B cell (primary cell): ENCODE results near the gene ESPNL. TPM values are rescaled to one million over a fixed set of nuclear protein-coding genes. Genes with fewer than 3 reads are reported as not detected.
"Not testable (repeated sequence)": the region's sequence is repeated elsewhere in the genome, so short reads cannot be mapped to it uniquely, and the experiment has no call there.

Experiments
- ATAC-seq: fragments of 200-7000 bp; cut with Tn5 transposase; one replicate; pipeline ENCODE4 v1.10.0; 2021; ENCODE audit warnings: low read depth, mild to moderate bottlenecking, moderate number of reproducible peaks, moderate library complexity
- CTCF ChIA-PET: fragments of 350-600 bp; sonication (Branson Sonifier 250); formaldehyde crosslinking; loops from one replicate; lab custom pipeline; 2021; ENCODE audit warnings: antibody characterized with exemption, inconsistent platforms; lab: Charles Lee
- POLR2A ChIA-PET: fragments of 350-600 bp; sonication (Branson Sonifier 250); formaldehyde crosslinking; loops from one replicate; lab custom pipeline; 2021; ENCODE audit warnings: antibody characterized with exemption; lab: Charles Lee
- DNase-seq: peaks from one replicate; pipeline ENCODE4 v3.0.0; 2013
- H2AFZ ChIP-seq: 2 replicates; pipeline ENCODE4 v1.6.1; 2012; ENCODE audit warnings: mild to moderate bottlenecking, low read depth, low read length; ENCODE audit not compliant: insufficient read depth, poor library complexity, severe bottlenecking
- H3K27ac ChIP-seq, 2 donors: 1 replicate in 1 of 2; 2 replicates in 1 of 2; pipeline ENCODE4 v1.5.1; 2012 to 2013; ENCODE audit warnings: low read length in 2 of 2, mild to moderate bottlenecking in 2 of 2, moderate library complexity in 1 of 2
- H3K27me3 ChIP-seq, 4 experiments: fragments of 200-600 bp in 1 of 4; sonication (generic) in 1 of 4; replicated peaks in 1 of 4; 1 replicate in 2 of 4; 2 replicates in 2 of 4; pipeline versions ENCODE4 v1.6.1 to v1.7.0; 2013 to 2016; ENCODE audit warnings: low read length in 3 of 4, mild to moderate bottlenecking in 2 of 4, mixed read lengths in 1 of 4, moderate library complexity in 1 of 4; ENCODE audit not compliant: insufficient read depth in 4 of 4, control insufficient read depth in 3 of 4; ENCODE audit errors: control extremely low read depth in 1 of 4
- H3K36me3 ChIP-seq, 2 experiments: replicated peaks in 1 of 2; 1 replicate in 1 of 2; 2 replicates in 1 of 2; pipeline versions ENCODE4 v1.6.1 to v1.7.1; 2013; ENCODE audit warnings: low read length in 1 of 2; ENCODE audit not compliant: insufficient read depth in 2 of 2, control insufficient read depth in 1 of 2; ENCODE audit errors: control extremely low read depth in 1 of 2, extremely low read depth in 1 of 2
- H3K4me1 ChIP-seq, 2 donors: fragments of 200-600 bp in 1 of 2; sonication (generic) in 1 of 2; 1 replicate in 1 of 2; 2 replicates in 1 of 2; pipeline versions ENCODE4 v1.5.1 to v1.6.1; 2013 to 2017; ENCODE audit warnings: low read length in 2 of 2; ENCODE audit not compliant: control insufficient read depth in 2 of 2, insufficient read depth in 2 of 2
- H3K4me2 ChIP-seq: replicated peaks from 2 replicates; pipeline ENCODE3; 2012; ENCODE audit warnings: mild to moderate bottlenecking, low read depth, low read length; ENCODE audit not compliant: poor library complexity, severe bottlenecking
- H3K4me3 ChIP-seq, 5 experiments: fragments of 200-600 bp in 1 of 5; sonication (generic) in 1 of 5; 1 replicate in 3 of 5; 2 replicates in 2 of 5; pipeline versions ENCODE4 v1.5.1 to v1.7.0; 2011 to 2016; ENCODE audit warnings: low read length in 4 of 5, mild to moderate bottlenecking in 4 of 5, low read depth in 2 of 5, control low read depth in 1 of 5, moderate library complexity in 1 of 5; ENCODE audit not compliant: insufficient read depth in 1 of 5; ENCODE audit errors: control extremely low read depth in 1 of 5, extremely low read depth in 1 of 5
- H3K79me2 ChIP-seq: fragments of 200-600 bp; sonication (generic); one replicate; pipeline ENCODE4 v1.6.0; 2016; ENCODE audit warnings: low read length; ENCODE audit not compliant: control insufficient read depth, insufficient read depth
- H3K9ac ChIP-seq: fragments of 200-600 bp; sonication (generic); 2 replicates; pipeline ENCODE4 v1.6.1; 2017; ENCODE audit warnings: mild to moderate bottlenecking, low read length, moderate library complexity
- H3K9me3 ChIP-seq, 3 donors: one replicate each; pipeline versions ENCODE4 v1.6.1 to v1.7.1; 2013; ENCODE audit warnings: low read length in 2 of 3; ENCODE audit not compliant: control insufficient read depth in 2 of 3, insufficient read depth in 1 of 3; ENCODE audit errors: control extremely low read depth in 1 of 3
- H4K20me1 ChIP-seq: 2 replicates; pipeline ENCODE4 v1.6.0; 2012; ENCODE audit warnings: mild to moderate bottlenecking, low read length; ENCODE audit not compliant: insufficient read depth, control insufficient read depth, poor library complexity, severe bottlenecking
- H3K27ac Mint-ChIP-seq: one replicate; pipeline ENCODE4 v1.8.0; 2021; ENCODE audit warnings: mixed read lengths
- H3K27me3 Mint-ChIP-seq: one replicate; pipeline ENCODE4 v1.8.0; 2021; ENCODE audit warnings: mixed read lengths
- H3K4me1 Mint-ChIP-seq: one replicate; pipeline ENCODE4 v1.8.0; 2021; ENCODE audit warnings: mixed read lengths
- H3K4me3 Mint-ChIP-seq: one replicate; pipeline ENCODE4 v1.8.0; 2021; ENCODE audit warnings: mixed read lengths
- H3K9me3 Mint-ChIP-seq: one replicate; pipeline ENCODE4 v1.8.0; 2022; ENCODE audit warnings: mixed read lengths; ENCODE audit not compliant: insufficient read depth
- EZH2 ChIP-seq: IDR thresholded peaks from 2 replicates; pipeline ENCODE4 v1.6.1; 2012; ENCODE audit warnings: borderline replicate concordance, low read depth, mild to moderate bottlenecking, moderate library complexity, low read length; ENCODE audit not compliant: insufficient read depth, poor library complexity, severe bottlenecking
- WGBS: methylation state at CpG from one replicate; pipeline ENCODE4 v1.1.5; 2013; ENCODE audit warnings: missing lambda C conversion rate; ENCODE audit not compliant: insufficient coverage; 5-methylcytosine and 5-hydroxymethylcytosine counted together
- intact Hi-C: fragments of 100-400 bp; cut with micrococcal nuclease; formaldehyde crosslinking; loops from one replicate; pipeline ENCODE4 v1.10.0; 2022
- polyA plus RNA-seq: library from polyadenylated mRNA; depleted of rRNA; stranded (reverse); fragments of >200 nt; gene quantifications from 2 replicates; pipeline ENCODE4 v1.2.3, GENCODE V29; 2012
- total RNA-seq, 2 donors: library from RNA; stranded (reverse); fragments of 120-200 nt in 1 of 2; gene quantifications; 1 replicate in 1 of 2; 2 replicates in 1 of 2; pipeline versions ENCODE4 v1.2.3 to v1.2.4, GENCODE V29; 2013 to 2022
- TF ChIP-seq, protein P1 (sequence below): fragments of 200-600 bp; IDR thresholded peaks from one replicate; pipeline ENCODE4 v1.8.0; 2022; ENCODE audit warnings: antibody characterized with exemption, mild to moderate bottlenecking

Gene ESPNL
- total and polyA plus RNA-seq, 2 donors (not counting 1 experiment from before 2014, with no cell fraction given): 1.6 to 2.5 TPM

DNA sequence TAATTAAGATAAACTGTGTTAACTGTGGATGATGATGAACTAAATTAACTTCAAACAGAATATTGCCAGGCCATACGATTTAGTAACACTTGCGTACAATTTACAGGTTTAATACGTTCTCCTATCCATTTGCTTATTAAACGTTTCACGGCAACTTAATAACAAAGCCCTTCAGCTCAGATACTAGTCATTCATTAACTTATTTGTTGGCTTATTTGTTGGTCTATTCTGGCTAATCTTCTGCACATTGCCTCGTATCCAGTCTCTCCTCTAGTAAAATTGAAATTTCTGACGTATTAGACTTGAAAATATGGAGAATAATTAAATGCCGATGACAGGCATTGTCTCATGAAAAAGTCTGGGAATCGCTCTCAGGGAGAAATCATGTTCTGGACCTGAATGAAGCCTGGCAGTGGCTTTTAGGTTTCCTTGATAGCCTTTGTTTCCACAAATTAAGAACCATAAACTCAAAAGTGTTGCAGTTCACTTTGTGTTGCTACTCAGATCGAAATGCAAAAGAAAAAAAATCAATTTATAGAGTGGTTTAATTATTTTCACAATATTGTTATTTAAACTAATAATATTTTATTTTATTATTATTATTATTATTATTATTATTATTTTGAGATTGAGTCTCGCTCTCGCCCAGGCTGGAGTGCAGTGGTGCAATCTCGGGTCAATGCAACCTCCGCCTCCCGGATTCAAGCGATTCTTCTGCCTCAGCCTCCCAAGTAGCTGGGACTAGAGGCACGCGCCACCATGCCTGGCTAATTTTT, 34.9 kb upstream of the ESPNL start:
- ChIA-PET POLR2A (no interaction called here), CTCF (no interaction called here)
- intact Hi-C loops: no loop called here
- H3K79me2 ChIP-seq: peaks cover 15% of the 10 kb centered on the region
- no peak overlapping the region for H2AFZ ChIP-seq
- TF ChIP-seq, protein P1, sequence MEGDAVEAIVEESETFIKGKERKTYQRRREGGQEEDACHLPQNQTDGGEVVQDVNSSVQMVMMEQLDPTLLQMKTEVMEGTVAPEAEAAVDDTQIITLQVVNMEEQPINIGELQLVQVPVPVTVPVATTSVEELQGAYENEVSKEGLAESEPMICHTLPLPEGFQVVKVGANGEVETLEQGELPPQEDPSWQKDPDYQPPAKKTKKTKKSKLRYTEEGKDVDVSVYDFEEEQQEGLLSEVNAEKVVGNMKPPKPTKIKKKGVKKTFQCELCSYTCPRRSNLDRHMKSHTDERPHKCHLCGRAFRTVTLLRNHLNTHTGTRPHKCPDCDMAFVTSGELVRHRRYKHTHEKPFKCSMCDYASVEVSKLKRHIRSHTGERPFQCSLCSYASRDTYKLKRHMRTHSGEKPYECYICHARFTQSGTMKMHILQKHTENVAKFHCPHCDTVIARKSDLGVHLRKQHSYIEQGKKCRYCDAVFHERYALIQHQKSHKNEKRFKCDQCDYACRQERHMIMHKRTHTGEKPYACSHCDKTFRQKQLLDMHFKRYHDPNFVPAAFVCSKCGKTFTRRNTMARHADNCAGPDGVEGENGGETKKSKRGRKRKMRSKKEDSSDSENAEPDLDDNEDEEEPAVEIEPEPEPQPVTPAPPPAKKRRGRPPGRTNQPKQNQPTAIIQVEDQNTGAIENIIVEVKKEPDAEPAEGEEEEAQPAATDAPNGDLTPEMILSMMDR: no peak
- TF ChIP-seq EZH2: no peak
- no peak overlapping the region for H3K4me2 ChIP-seq
- H3K9me3 ChIP-seq: no peaks in the 10 kb centered on the region
- peaks cover 0 to 28% of the 10 kb centered on the region in 2 experiments for H3K36me3 ChIP-seq
- no peak overlapping the region for H3K27ac ChIP-seq
- H3K9ac ChIP-seq: no peak overlapping the region
- Mint-ChIP-seq H3K9me3 (no peaks in the 10 kb centered on the region), H3K4me3 (no peak overlapping the region), H3K4me1 (peaks cover 10% of the 10 kb centered on the region), H3K27ac (no peak overlapping the region), H3K27me3 (no peaks in the 10 kb centered on the region)
- no peak overlapping the region for H3K4me3 ChIP-seq
- peaks cover 6 to 8% of the 10 kb centered on the region in 2 donors for H3K4me1 ChIP-seq
- 86% methylated on average over 7 of the region's 18 CpGs for WGBS
- H3K27me3 ChIP-seq: no peaks in the 10 kb centered on the region
- ATAC-seq (no peak), DNase-seq (no peak)
- no peaks in the 10 kb centered on the region for H4K20me1 ChIP-seq

DNA sequence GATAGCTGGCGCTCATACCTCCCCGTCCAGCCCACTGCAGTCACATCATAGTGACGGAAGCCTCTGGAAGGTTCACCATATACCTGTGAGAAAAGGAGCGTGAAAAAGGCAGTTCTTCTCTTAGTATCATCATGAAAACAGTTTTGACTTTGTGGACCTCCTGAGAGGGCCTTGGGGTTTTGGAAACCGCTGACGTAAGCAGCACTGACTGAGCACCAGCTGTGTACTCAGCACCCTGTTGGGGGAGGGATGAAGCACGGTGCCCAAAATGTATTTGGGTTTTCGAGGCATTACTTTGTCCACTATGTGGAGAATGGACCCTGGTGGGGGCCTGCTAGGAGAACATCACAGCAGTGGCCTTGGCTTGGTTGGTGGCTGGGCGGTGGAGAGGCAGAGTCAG, 33.9 kb upstream of the ESPNL start:
- no peak overlapping the region for H3K9ac ChIP-seq
- no peaks in the 10 kb centered on the region for H4K20me1 ChIP-seq
- Mint-ChIP-seq H3K4me1 (peaks cover 9% of the 10 kb centered on the region), H3K27me3 (no peaks in the 10 kb centered on the region), H3K27ac (no peak overlapping the region), H3K4me3 (no peak overlapping the region), H3K9me3 (no peaks in the 10 kb centered on the region)
- ChIA-PET POLR2A (no interaction called here), CTCF (interaction anchor here (0.5 kb wide), 1 partner anchor 199 kb away, joined by 3 read pairs; no protein-coding TSS in a partner anchor)
- no peak overlapping the region for H2AFZ ChIP-seq
- no peak overlapping the region for H3K4me2 ChIP-seq
- 89% methylated on average over 9 of the region's 9 CpGs for WGBS
- no peaks in the 10 kb centered on the region for H3K9me3 ChIP-seq
- peaks cover 11% of the 10 kb centered on the region for H3K79me2 ChIP-seq
- H3K27me3 ChIP-seq: no peaks in the 10 kb centered on the region
- no peak overlapping the region for H3K4me3 ChIP-seq
- H3K36me3 ChIP-seq: peaks cover 0 to 28% of the 10 kb centered on the region in 2 experiments
- DNase-seq (no peak), ATAC-seq (no peak)
- intact Hi-C loops: no loop called here
- peaks cover 6 to 7% of the 10 kb centered on the region in 2 donors for H3K4me1 ChIP-seq
- TF ChIP-seq, protein P1: no peak
- no peak for TF ChIP-seq EZH2
- H3K27ac ChIP-seq: no peak overlapping the region

DNA sequence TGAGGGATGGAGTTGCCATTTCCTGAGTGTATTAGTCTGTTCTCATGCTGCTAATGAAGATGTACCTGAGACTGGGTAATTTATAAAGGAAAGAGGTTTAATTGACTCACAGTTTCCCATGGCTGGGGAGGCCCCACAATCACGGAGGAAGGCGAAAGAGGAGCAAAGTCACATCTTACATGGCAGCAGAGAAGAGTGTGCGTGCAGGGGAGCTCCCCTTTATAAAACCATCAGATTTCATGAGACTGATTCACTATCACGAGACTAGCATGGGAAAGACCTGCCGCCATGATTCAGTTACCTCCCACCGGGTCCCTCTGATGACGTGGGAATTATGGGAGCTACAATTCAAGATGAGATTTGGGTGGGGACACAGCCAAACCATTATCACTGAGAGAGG, 33.4 kb upstream of the ESPNL start:
- H3K27ac Mint-ChIP-seq, H3K4me1 ChIP-seq, H3K79me2 ChIP-seq, H4K20me1 ChIP-seq, CTCF ChIA-PET, H2AFZ ChIP-seq, H3K4me2 ChIP-seq, intact Hi-C loops, H3K4me3 ChIP-seq, H3K27ac ChIP-seq, DNase-seq, ATAC-seq, H3K4me1 Mint-ChIP-seq, H3K9me3 Mint-ChIP-seq, H3K9ac ChIP-seq, H3K9me3 ChIP-seq, H3K27me3 Mint-ChIP-seq, H3K27me3 ChIP-seq, POLR2A ChIA-PET, H3K4me3 Mint-ChIP-seq: not testable (repeated sequence)
- 85% methylated on average over 3 of the region's 7 CpGs for WGBS
- peaks cover 0 to 28% of the 10 kb centered on the region in 2 experiments for H3K36me3 ChIP-seq
